Cardiac fibroblast (primary cell): ENCODE data around the gene THEM5.

ENCODE experiments used
- DNase-seq, 2 donors: peaks; one replicate each; pipeline versions ENCODE4 v3.0.0 to v3.0.0-alpha.2; 2010; ENCODE audit warnings: low read depth in 2 of 2
- H3K4me3 ChIP-seq, 2 donors: replicated peaks in 1 of 2; 1 replicate in 1 of 2; 2 replicates in 1 of 2; pipeline ENCODE4 v1.5.1; 2011; ENCODE audit warnings: low read depth in 2 of 2, low read length in 2 of 2, mild to moderate bottlenecking in 2 of 2, moderate library complexity in 1 of 2
- CTCF ChIP-seq: IDR thresholded peaks from one replicate; pipeline ENCODE4 v1.5.1; 2011; ENCODE audit warnings: low read depth, mild to moderate bottlenecking, low read length, inconsistent platforms

Gene THEM5

GRCh38 chr1:151803164-151803563 is 50.3 kb downstream of the THEM5 start:
- no peak for DNase-seq
- no peak overlapping the region for H3K4me3 ChIP-seq
- TF ChIP-seq CTCF, result no peak

- H3K4me3 ChIP-seq, result no peak overlapping the region
- no peak for DNase-seq
Observed at GRCh38 chr1:151802372-151802771, 51.1 kb downstream of the THEM5 start.

GRCh38 chr1:151801846-151802245 is 51.7 kb downstream of the THEM5 start:
- H3K4me3 ChIP-seq, result no peak overlapping the region
- no peak for TF ChIP-seq CTCF
- DNase-seq, result no peak

More at GRCh38 chr1:151802372-151802771, 51.1 kb downstream of the THEM5 start:
- TF ChIP-seq CTCF, result no peak

GRCh38 chr1:151801310-151801820 is 52.1 kb downstream of the THEM5 start:
- DNase-seq, result no peak
- no peak for TF ChIP-seq CTCF
- H3K4me3 ChIP-seq, result no peak overlapping the region

GRCh38 chr1:151800830-151801229 is 52.7 kb downstream of the THEM5 start:
- TF ChIP-seq CTCF, result no peak
- no peak overlapping the region for H3K4me3 ChIP-seq
- no peak for DNase-seq

- TF ChIP-seq CTCF, result no peak
- DNase-seq, result no peak
- no peak overlapping the region for H3K4me3 ChIP-seq
Observed at GRCh38 chr1:151799179-151800022, 54.1 kb downstream of the THEM5 start.

- H3K4me3 ChIP-seq, result no peak overlapping the region
- TF ChIP-seq CTCF, result no peak
Observed at GRCh38 chr1:151798571-151798970, 54.9 kb downstream of the THEM5 start.

More at GRCh38 chr1:151798571-151798970, 54.9 kb downstream of the THEM5 start:
- no peak for DNase-seq
